Measurements from ENCODE around the gene STX16. TPM values are rescaled to one million over a fixed set of nuclear protein-coding genes. Genes with fewer than 3 reads are reported as not detected.

Gene STX16
- total and polyA plus RNA-seq, 2 experiments from 2014 or later: 23.2 to 41.8 TPM

- Histone ChIP-seq H3K79me2 (peaks cover 86% of the 10 kb centered on the region), H3K4me2 (no peak overlapping the region), H3K27me3 (no peaks in the 10 kb centered on the region), H3K9me2 (replicated peaks; ENCODE audit: insufficient read depth) (no peaks in the 10 kb centered on the region), H3K27ac (no peak overlapping the region), H3K4me1 (ENCODE audit: insufficient read depth) (no peaks in the 10 kb centered on the region), H3K36me3 (replicated peaks; ENCODE audit: insufficient read depth, low read depth) (no peaks in the 10 kb centered on the region), H3K4me3 (no peak overlapping the region), H4K20me1 (ENCODE audit: insufficient read depth, poor library complexity, severe bottlenecking) (peaks cover 46% of the 10 kb centered on the region), H3K9me3 (ENCODE audit: low read depth) (no peaks in the 10 kb centered on the region), H2AFZ (no peak overlapping the region)
- DNase-seq (ENCODE audit: low spot score): no peak
- TF ChIP-seq CTCF (IDR thresholded peaks at IDR 0.05; ENCODE audit: poor library complexity) (no peak), EZH2phosphoT487 (IDR thresholded peaks at IDR 0.05; ENCODE audit: low read depth, severe bottlenecking, unreplicated experiment) (no peak), EZH2 (IDR thresholded peaks at IDR 0.05; ENCODE audit: borderline replicate concordance) (no peak)
- WGBS (ENCODE audit: low lambda C conversion rate, missing lambda C conversion rate): 94% methylated on average over 5 of the region's 5 CpGs
Measured at GRCh38 chr20:58664883-58665282, 13.8 kb downstream of the STX16 start.

- no peaks in the 10 kb centered on the region for H3K9me3 ChIP-seq (ENCODE audit: low read depth)
- H3K4me3 ChIP-seq: no peak overlapping the region
- TF ChIP-seq EZH2phosphoT487 (IDR thresholded peaks at IDR 0.05; ENCODE audit: low read depth, severe bottlenecking, unreplicated experiment) (no peak), EZH2 (IDR thresholded peaks at IDR 0.05; ENCODE audit: borderline replicate concordance) (no peak), CTCF (IDR thresholded peaks at IDR 0.05; ENCODE audit: poor library complexity) (no peak)
- DNase-seq (ENCODE audit: low spot score): no peak
- no peak overlapping the region for H3K4me2 ChIP-seq
- no peaks in the 10 kb centered on the region for H3K27me3 ChIP-seq
- no peak overlapping the region for H3K27ac ChIP-seq
- no peaks in the 10 kb centered on the region for H3K9me2 ChIP-seq (replicated peaks; ENCODE audit: insufficient read depth)
- H4K20me1 ChIP-seq (ENCODE audit: insufficient read depth, poor library complexity, severe bottlenecking): peaks cover 40% of the 10 kb centered on the region
- no peaks in the 10 kb centered on the region for H3K4me1 ChIP-seq (ENCODE audit: insufficient read depth)
- no peak overlapping the region for H2AFZ ChIP-seq
- H3K79me2 ChIP-seq: peaks cover 79% of the 10 kb centered on the region
- H3K36me3 ChIP-seq (replicated peaks; ENCODE audit: insufficient read depth, low read depth): no peaks in the 10 kb centered on the region
- WGBS (ENCODE audit: low lambda C conversion rate, missing lambda C conversion rate): 81% methylated on average over 11 of the region's 11 CpGs
Measured at GRCh38 chr20:58665606-58666005, 14.5 kb downstream of the STX16 start.

GRCh38 chr20:58666702-58667101, 15.6 kb downstream of the STX16 start:
- 89% methylated on average over 7 of the region's 7 CpGs for WGBS (ENCODE audit: low lambda C conversion rate, missing lambda C conversion rate)
- no peak for DNase-seq (ENCODE audit: low spot score)
- no peak overlapping the region for H3K27ac ChIP-seq
- no peaks in the 10 kb centered on the region for H3K4me1 ChIP-seq (ENCODE audit: insufficient read depth)
- H3K27me3 ChIP-seq: no peaks in the 10 kb centered on the region
- H3K79me2 ChIP-seq: peaks cover 68% of the 10 kb centered on the region
- H2AFZ ChIP-seq: no peak overlapping the region
- H3K9me2 ChIP-seq (replicated peaks; ENCODE audit: insufficient read depth): no peaks in the 10 kb centered on the region
- H3K36me3 ChIP-seq (replicated peaks; ENCODE audit: insufficient read depth, low read depth): no peaks in the 10 kb centered on the region
- no peaks in the 10 kb centered on the region for H3K9me3 ChIP-seq (ENCODE audit: low read depth)
- H4K20me1 ChIP-seq (ENCODE audit: insufficient read depth, poor library complexity, severe bottlenecking): peaks cover 34% of the 10 kb centered on the region
- no peak overlapping the region for H3K4me3 ChIP-seq
- no peak overlapping the region for H3K4me2 ChIP-seq
- TF ChIP-seq EZH2 (IDR thresholded peaks at IDR 0.05; ENCODE audit: borderline replicate concordance) (no peak), CTCF (IDR thresholded peaks at IDR 0.05; ENCODE audit: poor library complexity) (no peak), EZH2phosphoT487 (IDR thresholded peaks at IDR 0.05; ENCODE audit: low read depth, severe bottlenecking, unreplicated experiment) (no peak)

GRCh38 chr20:58667975-58668374, 16.9 kb downstream of the STX16 start:
- no peaks in the 10 kb centered on the region for H3K9me2 ChIP-seq (replicated peaks; ENCODE audit: insufficient read depth)
- H3K36me3 ChIP-seq (replicated peaks; ENCODE audit: insufficient read depth, low read depth): no peaks in the 10 kb centered on the region
- no peak for DNase-seq (ENCODE audit: low spot score)
- H3K4me1 ChIP-seq (ENCODE audit: insufficient read depth): no peaks in the 10 kb centered on the region
- peaks cover 60% of the 10 kb centered on the region for H3K79me2 ChIP-seq
- H4K20me1 ChIP-seq (ENCODE audit: insufficient read depth, poor library complexity, severe bottlenecking): peaks cover 29% of the 10 kb centered on the region
- no peak overlapping the region for H3K27ac ChIP-seq
- no peaks in the 10 kb centered on the region for H3K9me3 ChIP-seq (ENCODE audit: low read depth)
- H3K4me3 ChIP-seq: no peak overlapping the region
- TF ChIP-seq EZH2phosphoT487 (IDR thresholded peaks at IDR 0.05; ENCODE audit: low read depth, severe bottlenecking, unreplicated experiment) (no peak), EZH2 (IDR thresholded peaks at IDR 0.05; ENCODE audit: borderline replicate concordance) (no peak), CTCF (IDR thresholded peaks at IDR 0.05; ENCODE audit: poor library complexity) (no peak)
- 84% methylated on average over 5 of the region's 5 CpGs for WGBS (ENCODE audit: low lambda C conversion rate, missing lambda C conversion rate)
- no peak overlapping the region for H3K4me2 ChIP-seq
- H3K27me3 ChIP-seq: no peaks in the 10 kb centered on the region
- H2AFZ ChIP-seq: no peak overlapping the region

Data from hepatocyte (in vitro differentiated cells).